SK-N-SH (cell line): ENCODE data around the gene SLC6A8. TPM values are rescaled to one million over a fixed set of nuclear protein-coding genes. Genes with fewer than 3 reads are reported as not detected.

ENCODE experiments used
- CTCF ChIA-PET: fragments of 300-600, 350-600 bp; formaldehyde crosslinking; extraction: SDS; loops from one replicate; lab custom pipeline; 2021; lab: Yijun Ruan, JAX
- POLR2A ChIA-PET: fragments of 350-600 bp; sonication (Branson Sonifier 250); formaldehyde crosslinking; extraction: SDS; loops from one replicate; lab custom pipeline; 2020; ENCODE audit warnings: antibody characterized with exemption, inconsistent platforms; lab: Yijun Ruan, JAX
- DNase-seq: peaks from one replicate; pipeline ENCODE4 v3.0.0; 2012
- H2AFZ ChIP-seq: fragments of 200-600 bp; sonication (generic); 2 replicates; pipeline ENCODE4 v1.8.1; 2016; ENCODE audit warnings: antibody characterized with exemption, mild to moderate bottlenecking, low read depth
- H3F3A ChIP-seq: fragments of 200-600 bp; sonication (generic); replicated peaks from 2 replicates; pipeline ENCODE3; 2016; ENCODE audit warnings: antibody characterized with exemption, mild to moderate bottlenecking; ENCODE audit not compliant: insufficient read depth
- H3K27ac ChIP-seq, 2 experiments: fragments of 200-500 bp in 1 of 2; fragments of 200-600 bp in 1 of 2; sonication (Bioruptor generic) in 1 of 2; sonication (generic), shearing (Covaris generic) in 1 of 2; 2 replicates each; pipeline versions ENCODE4 v1.5.1 to v1.6.1; 2014 to 2016; ENCODE audit warnings: low read depth in 2 of 2, inconsistent platforms in 1 of 2, low read length in 1 of 2, mild to moderate bottlenecking in 1 of 2, mixed read lengths in 1 of 2
- H3K27me3 ChIP-seq: fragments of 200-600 bp; sonication (generic), shearing (Covaris generic); 2 replicates; pipeline ENCODE4 v1.6.1; 2016; ENCODE audit warnings: mixed run types; ENCODE audit not compliant: insufficient read depth
- H3K36me3 ChIP-seq, 2 experiments: fragments of 200-500 bp in 1 of 2; fragments of 200-600 bp in 1 of 2; sonication (Bioruptor generic) in 1 of 2; sonication (generic) in 1 of 2; replicated peaks in 1 of 2; 2 replicates each; pipeline versions ENCODE3 to v1.5.1; 2014 to 2016; ENCODE audit warnings: low read length in 1 of 2, mild to moderate bottlenecking in 1 of 2; ENCODE audit not compliant: insufficient read depth in 2 of 2, control insufficient read depth in 1 of 2
- H3K4me1 ChIP-seq, 2 experiments: fragments of 200-500 bp in 1 of 2; fragments of 200-600 bp in 1 of 2; sonication (Bioruptor generic) in 1 of 2; sonication (generic), shearing (Covaris generic) in 1 of 2; 2 replicates each; pipeline versions ENCODE4 v1.5.1 to v1.6.1; 2014 to 2016; ENCODE audit warnings: low read depth in 1 of 2, low read length in 1 of 2, mixed run types in 1 of 2; ENCODE audit not compliant: insufficient read depth in 2 of 2, control insufficient read depth in 1 of 2
- H3K4me2 ChIP-seq: fragments of 200-600 bp; sonication (generic), shearing (Covaris generic); 2 replicates; pipeline ENCODE4 v1.6.1; 2017; ENCODE audit warnings: mixed run types
- H3K4me3 ChIP-seq, 2 experiments: fragments of 200-500 bp in 1 of 2; fragments of 200-600 bp in 1 of 2; sonication (Bioruptor generic) in 1 of 2; sonication (generic), shearing (Covaris generic) in 1 of 2; 2 replicates each; pipeline versions ENCODE4 v1.5.1 to v1.8.1; 2014 to 2016; ENCODE audit warnings: low read depth in 2 of 2, inconsistent platforms in 1 of 2, low read length in 1 of 2, mild to moderate bottlenecking in 1 of 2, mixed read lengths in 1 of 2, moderate library complexity in 1 of 2
- H3K79me2 ChIP-seq: fragments of 200-600 bp; sonication (generic); 2 replicates; pipeline ENCODE4 v1.8.1; 2017; ENCODE audit warnings: mild to moderate bottlenecking; ENCODE audit not compliant: insufficient read depth
- H3K9ac ChIP-seq: fragments of 200-600 bp; sonication (generic); 2 replicates; pipeline ENCODE4 v1.6.1; 2017; ENCODE audit warnings: mixed run types
- H3K9me2 ChIP-seq: fragments of 200-600 bp; sonication (generic); 2 replicates; pipeline ENCODE4 v1.6.1; 2017; ENCODE audit warnings: mixed run types
- H3K9me3 ChIP-seq: fragments of 200-600 bp; sonication (generic); 2 replicates; pipeline ENCODE4 v1.6.1; 2017; ENCODE audit warnings: mixed run types, mild to moderate bottlenecking, moderate library complexity
- H4K20me1 ChIP-seq: fragments of 200-600 bp; sonication (generic); 2 replicates; pipeline ENCODE4 v1.6.1; 2017; ENCODE audit warnings: mild to moderate bottlenecking, mixed run types; ENCODE audit not compliant: insufficient read depth
- CHD2 ChIP-seq: fragments of 150-350 bp; IDR thresholded peaks from 2 replicates; pipeline ENCODE4 v1.6.1; 2018; ENCODE audit warnings: low read length; ENCODE audit not compliant: partially characterized antibody
- ELF1 ChIP-seq: IDR thresholded peaks from 2 replicates; pipeline ENCODE4 v1.4.0; 2012
- FOSL2 ChIP-seq: IDR thresholded peaks from 2 replicates; pipeline ENCODE4 v1.4.0; 2012; ENCODE audit warnings: low read depth, mild to moderate bottlenecking, moderate library complexity, borderline replicate concordance
- FOXJ3 ChIP-seq: sonication (generic); formaldehyde crosslinking; IDR thresholded peaks from 2 replicates; pipeline ENCODE4 v1.5.1; 2020; ENCODE audit warnings: mild to moderate bottlenecking, missing genetic modification reagents
- FOXM1 ChIP-seq: IDR thresholded peaks from 2 replicates; pipeline ENCODE4 v1.4.0; 2012; ENCODE audit warnings: low read depth, mild to moderate bottlenecking
- NFIC ChIP-seq: IDR thresholded peaks from 2 replicates; pipeline ENCODE4 v1.4.0; 2012; ENCODE audit warnings: borderline replicate concordance
- NRF1 ChIP-seq: IDR thresholded peaks from 2 replicates; pipeline ENCODE4 v1.6.1; 2012; ENCODE audit warnings: low read depth, mild to moderate bottlenecking, low read length
- POLR2AphosphoS5 ChIP-seq: IDR thresholded peaks from 2 replicates; pipeline ENCODE4 v1.6.1; 2012; ENCODE audit warnings: low read depth, low read length
- RAD21 ChIP-seq: IDR thresholded peaks from 2 replicates; pipeline ENCODE4 v1.6.1; 2012; ENCODE audit warnings: mild to moderate bottlenecking, low read length
- RCOR1 ChIP-seq: fragments of 150-350 bp; IDR thresholded peaks from 2 replicates; pipeline ENCODE4 v1.6.1; 2017; ENCODE audit warnings: antibody characterized with exemption, low read length
- RFX5 ChIP-seq: IDR thresholded peaks from 2 replicates; pipeline ENCODE4 v1.6.1; 2012; ENCODE audit warnings: mild to moderate bottlenecking, improper control_type of control experiment, low read length
- SIN3A ChIP-seq: IDR thresholded peaks from 2 replicates; pipeline ENCODE4 v1.6.1; 2012; ENCODE audit warnings: low read depth, mild to moderate bottlenecking, low read length, moderate library complexity, borderline replicate concordance
- TEAD4 ChIP-seq: IDR thresholded peaks from 2 replicates; pipeline ENCODE4 v1.4.0; 2012; ENCODE audit warnings: mild to moderate bottlenecking, borderline replicate concordance; ENCODE audit not compliant: insufficient read depth
- WGBS: methylation state at CpG from one replicate; pipeline ENCODE4 v1.1.6; 2017; ENCODE audit warnings: low lambda C conversion rate; 5-methylcytosine and 5-hydroxymethylcytosine counted together
- polyA plus RNA-seq, 3 experiments: library from polyadenylated mRNA; depleted of rRNA; stranded (reverse); fragments of >200 nt; gene quantifications; 2 replicates each; pipeline ENCODE4 v1.2.3, GENCODE V29; 2012
- TF ChIP-seq, protein P1 (sequence below): fragments of 150-350 bp; IDR thresholded peaks from 2 replicates; pipeline ENCODE4 v1.6.1; 2016; ENCODE audit warnings: mild to moderate bottlenecking, low read depth, low read length
- TF ChIP-seq, protein P2 (sequence below): IDR thresholded peaks from 2 replicates; pipeline ENCODE4 v1.4.0; 2012; ENCODE audit warnings: low read depth, borderline replicate concordance
- TF ChIP-seq, protein P3 (sequence below): IDR thresholded peaks from 2 replicates; pipeline ENCODE4; 2012
- TF ChIP-seq, protein P4 (sequence below): IDR thresholded peaks from 2 replicates; pipeline ENCODE4 v1.6.1; 2012; ENCODE audit warnings: mild to moderate bottlenecking, low read depth, low read length, moderate library complexity
- TF ChIP-seq, protein P5 (sequence below): IDR thresholded peaks from 2 replicates; pipeline ENCODE4 v1.4.0; 2012; ENCODE audit warnings: low read depth
- TF ChIP-seq, protein P6 (sequence below): fragments of 150-350 bp; IDR thresholded peaks from 2 replicates; pipeline ENCODE4 v1.6.1; 2017; ENCODE audit warnings: antibody characterized with exemption, low read length, low read depth, borderline replicate concordance
- TF ChIP-seq, protein P7 (sequence below): fragments of 200-600 bp; sonication (generic); IDR thresholded peaks from 2 replicates; pipeline ENCODE4 v1.6.1; 2017; ENCODE audit warnings: antibody characterized with exemption, mild to moderate bottlenecking, moderate library complexity

SLC6A8 gene
- polyA plus RNA-seq, 1 of the 3 experiments (the other 2 are of a cell fraction) = 30.8 TPM

DNA sequence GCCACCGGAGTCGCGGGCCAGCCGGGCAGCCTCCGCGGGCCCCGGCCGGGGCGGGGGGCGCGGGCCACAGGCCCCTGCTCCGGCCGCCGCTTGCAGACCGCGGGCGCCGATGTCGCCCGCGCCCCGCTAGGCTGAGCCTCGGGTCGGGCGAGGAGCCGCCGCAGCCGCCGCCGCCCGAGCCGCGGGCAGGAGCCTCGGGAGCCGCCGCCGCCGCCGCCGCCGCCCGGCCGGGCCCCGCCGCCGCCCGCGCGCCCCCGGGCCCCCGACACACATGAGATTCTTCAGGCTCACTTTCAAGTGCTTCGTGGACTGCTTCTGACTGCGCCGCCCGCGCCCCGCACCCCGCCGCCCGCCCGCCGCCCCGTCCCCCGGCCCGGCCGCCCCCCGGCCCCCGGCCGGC lies 345 bp downstream of the SLC6A8 start:
- Histone ChIP-seq H3K36me3 (peaks cover 0 to 2% of the 10 kb centered on the region in 2 experiments), H3K27ac (no peak overlapping the region), H4K20me1 (peaks cover 9% of the 10 kb centered on the region; the same call in 1 of the 2 replicates), H3K4me3 (peak overlapping the region in 1 of 2 experiments; percentile 56; a peak in 2 of 4 replicates), H3K27me3 (peaks cover 7% of the 10 kb centered on the region; the same call in 1 of the 2 replicates), H3F3A (no peaks in the 10 kb centered on the region), H3K79me2 (peaks cover 12% of the 10 kb centered on the region), H2AFZ (no peak overlapping the region), H3K4me1 (peaks cover 0 to 48% of the 10 kb centered on the region in 2 experiments; a peak in 1 of 4 replicates), H3K9ac (no peak overlapping the region), H3K9me2 (no peaks in the 10 kb centered on the region), H3K9me3 (no peaks in the 10 kb centered on the region), H3K4me2 (no peak overlapping the region)
- TF ChIP-seq ELF1 = no peak
- TF ChIP-seq, protein P1, sequence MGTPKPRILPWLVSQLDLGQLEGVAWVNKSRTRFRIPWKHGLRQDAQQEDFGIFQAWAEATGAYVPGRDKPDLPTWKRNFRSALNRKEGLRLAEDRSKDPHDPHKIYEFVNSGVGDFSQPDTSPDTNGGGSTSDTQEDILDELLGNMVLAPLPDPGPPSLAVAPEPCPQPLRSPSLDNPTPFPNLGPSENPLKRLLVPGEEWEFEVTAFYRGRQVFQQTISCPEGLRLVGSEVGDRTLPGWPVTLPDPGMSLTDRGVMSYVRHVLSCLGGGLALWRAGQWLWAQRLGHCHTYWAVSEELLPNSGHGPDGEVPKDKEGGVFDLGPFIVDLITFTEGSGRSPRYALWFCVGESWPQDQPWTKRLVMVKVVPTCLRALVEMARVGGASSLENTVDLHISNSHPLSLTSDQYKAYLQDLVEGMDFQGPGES = no peak
- TF ChIP-seq TEAD4 = no peak
- TF ChIP-seq RCOR1 = no peak
- TF ChIP-seq RFX5 = no peak
- TF ChIP-seq, protein P2, sequence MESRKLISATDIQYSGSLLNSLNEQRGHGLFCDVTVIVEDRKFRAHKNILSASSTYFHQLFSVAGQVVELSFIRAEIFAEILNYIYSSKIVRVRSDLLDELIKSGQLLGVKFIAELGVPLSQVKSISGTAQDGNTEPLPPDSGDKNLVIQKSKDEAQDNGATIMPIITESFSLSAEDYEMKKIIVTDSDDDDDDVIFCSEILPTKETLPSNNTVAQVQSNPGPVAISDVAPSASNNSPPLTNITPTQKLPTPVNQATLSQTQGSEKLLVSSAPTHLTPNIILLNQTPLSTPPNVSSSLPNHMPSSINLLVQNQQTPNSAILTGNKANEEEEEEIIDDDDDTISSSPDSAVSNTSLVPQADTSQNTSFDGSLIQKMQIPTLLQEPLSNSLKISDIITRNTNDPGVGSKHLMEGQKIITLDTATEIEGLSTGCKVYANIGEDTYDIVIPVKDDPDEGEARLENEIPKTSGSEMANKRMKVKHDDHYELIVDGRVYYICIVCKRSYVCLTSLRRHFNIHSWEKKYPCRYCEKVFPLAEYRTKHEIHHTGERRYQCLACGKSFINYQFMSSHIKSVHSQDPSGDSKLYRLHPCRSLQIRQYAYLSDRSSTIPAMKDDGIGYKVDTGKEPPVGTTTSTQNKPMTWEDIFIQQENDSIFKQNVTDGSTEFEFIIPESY = no peak
- TF ChIP-seq SIN3A = no peak
- TF ChIP-seq, protein P3, sequence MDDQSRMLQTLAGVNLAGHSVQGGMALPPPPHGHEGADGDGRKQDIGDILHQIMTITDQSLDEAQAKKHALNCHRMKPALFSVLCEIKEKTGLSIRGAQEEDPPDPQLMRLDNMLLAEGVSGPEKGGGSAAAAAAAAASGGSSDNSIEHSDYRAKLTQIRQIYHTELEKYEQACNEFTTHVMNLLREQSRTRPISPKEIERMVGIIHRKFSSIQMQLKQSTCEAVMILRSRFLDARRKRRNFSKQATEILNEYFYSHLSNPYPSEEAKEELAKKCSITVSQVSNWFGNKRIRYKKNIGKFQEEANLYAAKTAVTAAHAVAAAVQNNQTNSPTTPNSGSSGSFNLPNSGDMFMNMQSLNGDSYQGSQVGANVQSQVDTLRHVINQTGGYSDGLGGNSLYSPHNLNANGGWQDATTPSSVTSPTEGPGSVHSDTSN = no peak
- no peak for TF ChIP-seq FOXM1
- TF ChIP-seq, protein P4, sequence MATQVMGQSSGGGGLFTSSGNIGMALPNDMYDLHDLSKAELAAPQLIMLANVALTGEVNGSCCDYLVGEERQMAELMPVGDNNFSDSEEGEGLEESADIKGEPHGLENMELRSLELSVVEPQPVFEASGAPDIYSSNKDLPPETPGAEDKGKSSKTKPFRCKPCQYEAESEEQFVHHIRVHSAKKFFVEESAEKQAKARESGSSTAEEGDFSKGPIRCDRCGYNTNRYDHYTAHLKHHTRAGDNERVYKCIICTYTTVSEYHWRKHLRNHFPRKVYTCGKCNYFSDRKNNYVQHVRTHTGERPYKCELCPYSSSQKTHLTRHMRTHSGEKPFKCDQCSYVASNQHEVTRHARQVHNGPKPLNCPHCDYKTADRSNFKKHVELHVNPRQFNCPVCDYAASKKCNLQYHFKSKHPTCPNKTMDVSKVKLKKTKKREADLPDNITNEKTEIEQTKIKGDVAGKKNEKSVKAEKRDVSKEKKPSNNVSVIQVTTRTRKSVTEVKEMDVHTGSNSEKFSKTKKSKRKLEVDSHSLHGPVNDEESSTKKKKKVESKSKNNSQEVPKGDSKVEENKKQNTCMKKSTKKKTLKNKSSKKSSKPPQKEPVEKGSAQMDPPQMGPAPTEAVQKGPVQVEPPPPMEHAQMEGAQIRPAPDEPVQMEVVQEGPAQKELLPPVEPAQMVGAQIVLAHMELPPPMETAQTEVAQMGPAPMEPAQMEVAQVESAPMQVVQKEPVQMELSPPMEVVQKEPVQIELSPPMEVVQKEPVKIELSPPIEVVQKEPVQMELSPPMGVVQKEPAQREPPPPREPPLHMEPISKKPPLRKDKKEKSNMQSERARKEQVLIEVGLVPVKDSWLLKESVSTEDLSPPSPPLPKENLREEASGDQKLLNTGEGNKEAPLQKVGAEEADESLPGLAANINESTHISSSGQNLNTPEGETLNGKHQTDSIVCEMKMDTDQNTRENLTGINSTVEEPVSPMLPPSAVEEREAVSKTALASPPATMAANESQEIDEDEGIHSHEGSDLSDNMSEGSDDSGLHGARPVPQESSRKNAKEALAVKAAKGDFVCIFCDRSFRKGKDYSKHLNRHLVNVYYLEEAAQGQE = no peak
- TF ChIP-seq NRF1 = no peak
- no peak for TF ChIP-seq FOSL2
- TF ChIP-seq, protein P5, sequence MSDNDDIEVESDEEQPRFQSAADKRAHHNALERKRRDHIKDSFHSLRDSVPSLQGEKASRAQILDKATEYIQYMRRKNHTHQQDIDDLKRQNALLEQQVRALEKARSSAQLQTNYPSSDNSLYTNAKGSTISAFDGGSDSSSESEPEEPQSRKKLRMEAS = no peak
- TF ChIP-seq FOXJ3 (CRISPR knock-in tag) = no peak
- no peak for TF ChIP-seq RAD21
- TF ChIP-seq, protein P6, sequence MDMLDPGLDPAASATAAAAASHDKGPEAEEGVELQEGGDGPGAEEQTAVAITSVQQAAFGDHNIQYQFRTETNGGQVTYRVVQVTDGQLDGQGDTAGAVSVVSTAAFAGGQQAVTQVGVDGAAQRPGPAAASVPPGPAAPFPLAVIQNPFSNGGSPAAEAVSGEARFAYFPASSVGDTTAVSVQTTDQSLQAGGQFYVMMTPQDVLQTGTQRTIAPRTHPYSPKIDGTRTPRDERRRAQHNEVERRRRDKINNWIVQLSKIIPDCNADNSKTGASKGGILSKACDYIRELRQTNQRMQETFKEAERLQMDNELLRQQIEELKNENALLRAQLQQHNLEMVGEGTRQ = no peak
- TF ChIP-seq, protein P7, sequence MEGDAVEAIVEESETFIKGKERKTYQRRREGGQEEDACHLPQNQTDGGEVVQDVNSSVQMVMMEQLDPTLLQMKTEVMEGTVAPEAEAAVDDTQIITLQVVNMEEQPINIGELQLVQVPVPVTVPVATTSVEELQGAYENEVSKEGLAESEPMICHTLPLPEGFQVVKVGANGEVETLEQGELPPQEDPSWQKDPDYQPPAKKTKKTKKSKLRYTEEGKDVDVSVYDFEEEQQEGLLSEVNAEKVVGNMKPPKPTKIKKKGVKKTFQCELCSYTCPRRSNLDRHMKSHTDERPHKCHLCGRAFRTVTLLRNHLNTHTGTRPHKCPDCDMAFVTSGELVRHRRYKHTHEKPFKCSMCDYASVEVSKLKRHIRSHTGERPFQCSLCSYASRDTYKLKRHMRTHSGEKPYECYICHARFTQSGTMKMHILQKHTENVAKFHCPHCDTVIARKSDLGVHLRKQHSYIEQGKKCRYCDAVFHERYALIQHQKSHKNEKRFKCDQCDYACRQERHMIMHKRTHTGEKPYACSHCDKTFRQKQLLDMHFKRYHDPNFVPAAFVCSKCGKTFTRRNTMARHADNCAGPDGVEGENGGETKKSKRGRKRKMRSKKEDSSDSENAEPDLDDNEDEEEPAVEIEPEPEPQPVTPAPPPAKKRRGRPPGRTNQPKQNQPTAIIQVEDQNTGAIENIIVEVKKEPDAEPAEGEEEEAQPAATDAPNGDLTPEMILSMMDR = no peak
- no peak for TF ChIP-seq POLR2AphosphoS5
- TF ChIP-seq NFIC = no peak
- no peak for TF ChIP-seq CHD2
- POLR2A ChIA-PET = no interaction called here
- no peak for DNase-seq
- CTCF ChIA-PET = interaction anchor here (0.6 to 4.5 kb wide), 3 partner anchors 20 to 217 kb away, joined by 3 to 33 read pairs (median 6); partner anchors contain the start of gene HAUS7
- 54% methylated on average over 14 of the region's 69 CpGs for WGBS
